ENCODE results near the gene MTMR3.

The MTMR3 gene

GRCh38 chr22:29842172-29842571 is 40.8 kb upstream of the MTMR3 start:
- TF ChIP-seq, protein P1, sequence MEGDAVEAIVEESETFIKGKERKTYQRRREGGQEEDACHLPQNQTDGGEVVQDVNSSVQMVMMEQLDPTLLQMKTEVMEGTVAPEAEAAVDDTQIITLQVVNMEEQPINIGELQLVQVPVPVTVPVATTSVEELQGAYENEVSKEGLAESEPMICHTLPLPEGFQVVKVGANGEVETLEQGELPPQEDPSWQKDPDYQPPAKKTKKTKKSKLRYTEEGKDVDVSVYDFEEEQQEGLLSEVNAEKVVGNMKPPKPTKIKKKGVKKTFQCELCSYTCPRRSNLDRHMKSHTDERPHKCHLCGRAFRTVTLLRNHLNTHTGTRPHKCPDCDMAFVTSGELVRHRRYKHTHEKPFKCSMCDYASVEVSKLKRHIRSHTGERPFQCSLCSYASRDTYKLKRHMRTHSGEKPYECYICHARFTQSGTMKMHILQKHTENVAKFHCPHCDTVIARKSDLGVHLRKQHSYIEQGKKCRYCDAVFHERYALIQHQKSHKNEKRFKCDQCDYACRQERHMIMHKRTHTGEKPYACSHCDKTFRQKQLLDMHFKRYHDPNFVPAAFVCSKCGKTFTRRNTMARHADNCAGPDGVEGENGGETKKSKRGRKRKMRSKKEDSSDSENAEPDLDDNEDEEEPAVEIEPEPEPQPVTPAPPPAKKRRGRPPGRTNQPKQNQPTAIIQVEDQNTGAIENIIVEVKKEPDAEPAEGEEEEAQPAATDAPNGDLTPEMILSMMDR (IDR thresholded peaks at IDR 0.05), result no peak

GRCh38 chr22:29842740-29843139 is 40.2 kb upstream of the MTMR3 start:
- TF ChIP-seq, protein P1 (IDR thresholded peaks at IDR 0.05), result no peak

DNA sequence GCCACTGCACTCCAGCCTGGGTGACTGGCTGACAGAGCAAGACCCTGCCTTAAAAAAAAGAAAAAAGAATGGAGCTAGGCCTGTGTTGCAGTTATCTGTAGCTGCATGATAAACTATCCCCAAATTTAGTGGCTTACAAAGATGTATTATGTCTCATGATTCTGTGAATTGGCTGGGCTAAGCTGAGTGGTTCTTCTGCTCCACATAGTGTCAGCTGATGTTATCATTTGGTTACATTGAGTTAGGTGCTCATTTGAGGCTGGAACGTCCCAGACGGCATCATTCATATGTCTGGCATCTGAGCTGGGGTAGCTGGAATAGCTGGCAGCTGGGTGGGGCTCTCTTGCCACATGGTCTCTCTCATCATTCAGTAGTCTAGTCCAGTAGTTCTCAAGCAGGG is 36.7 kb upstream of the MTMR3 start:
- TF ChIP-seq, protein P1 (IDR thresholded peaks at IDR 0.05), result no peak

- TF ChIP-seq, protein P1 (IDR thresholded peaks at IDR 0.05), result no peak
Measured at GRCh38 chr22:29848111-29848510, 34.9 kb upstream of the MTMR3 start.

DNA sequence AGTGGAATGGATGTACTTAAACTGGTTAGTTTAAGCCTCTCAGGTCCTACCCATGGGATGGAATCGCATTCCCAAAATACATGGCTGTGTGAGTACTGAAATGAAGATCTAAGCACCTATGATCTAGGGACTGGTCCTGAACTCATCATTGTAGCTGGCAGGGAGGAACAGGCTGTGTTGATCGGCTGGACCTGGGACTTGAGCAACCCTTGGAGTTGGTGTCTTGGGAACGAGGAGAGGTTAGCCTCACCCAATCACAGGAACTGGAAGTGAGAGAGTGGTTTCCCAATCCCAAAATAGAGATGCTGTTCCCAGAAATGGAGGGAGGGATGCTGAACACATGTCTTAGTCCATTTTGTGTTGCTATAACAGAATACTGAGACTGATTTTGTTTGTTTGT is 28.5 kb upstream of the MTMR3 start:
- TF ChIP-seq, protein P1 (IDR thresholded peaks at IDR 0.05), result no peak

DNA sequence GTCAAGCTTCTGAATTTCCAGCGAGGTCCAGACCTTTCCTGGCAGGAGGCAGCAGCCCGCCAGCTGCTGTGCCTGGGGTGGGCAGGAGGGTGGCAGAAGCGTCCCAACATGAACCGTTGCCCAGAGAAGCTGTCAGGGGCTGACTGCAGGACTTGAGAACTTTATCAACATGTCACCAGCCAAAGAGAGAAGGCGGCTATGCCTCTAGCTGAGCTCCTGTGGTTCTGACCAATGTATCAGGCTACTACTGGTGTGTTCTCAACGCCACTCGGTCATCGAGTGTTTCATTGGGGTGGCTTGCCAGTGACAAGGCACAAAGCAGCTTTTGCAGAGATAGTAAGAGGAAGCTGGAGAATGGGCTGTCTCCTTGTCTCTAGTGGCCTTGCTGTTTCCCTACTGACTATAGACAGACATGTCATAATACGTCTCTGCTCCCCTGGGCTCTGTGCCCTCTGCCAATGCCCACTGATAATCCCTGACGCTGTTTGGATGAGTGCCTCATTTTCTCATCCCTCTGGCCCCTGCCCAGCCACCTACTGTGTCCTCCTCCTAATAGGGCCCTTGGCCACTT is 27.3 kb upstream of the MTMR3 start:
- TF ChIP-seq, protein P1 (IDR thresholded peaks at IDR 0.05), result no peak

DNA sequence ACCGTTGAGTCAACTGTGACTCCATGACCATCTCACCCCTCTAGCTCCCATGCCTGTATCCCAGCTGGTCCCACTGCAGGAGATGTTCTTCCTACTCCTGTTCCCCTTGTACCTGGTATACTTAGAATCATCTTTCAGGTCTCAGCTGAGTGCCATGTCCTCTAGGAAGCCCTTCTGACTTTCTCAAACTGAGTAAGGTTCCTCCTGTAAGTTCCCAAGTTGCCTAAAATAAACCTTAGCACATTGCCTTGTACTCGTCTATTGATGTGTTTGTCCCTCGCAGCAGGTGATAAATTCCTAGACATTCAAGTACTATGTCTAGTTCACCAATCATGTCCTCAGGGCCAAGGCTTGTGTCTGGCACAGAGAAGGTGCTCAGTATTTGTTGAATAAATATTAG is 26.5 kb upstream of the MTMR3 start:
- TF ChIP-seq, protein P1 (IDR thresholded peaks at IDR 0.05), result no peak

Data from LNCAP (cell line).